Glutamatergic neuron (in vitro differentiated cells): Measurements from ENCODE around the gene TESMIN. TPM values are rescaled to one million over a fixed set of nuclear protein-coding genes. Genes with fewer than 3 reads are reported as not detected.

Experiments used
- DNase-seq: peaks from one replicate; pipeline ENCODE4 v3.0.0; 2022
- H3K27ac Mint-ChIP-seq: one replicate; pipeline ENCODE4 v1.8.0; 2020; ENCODE audit warnings: mild to moderate bottlenecking, mixed read lengths, inconsistent platforms; ENCODE audit not compliant: unreplicated experiment
- H3K27me3 Mint-ChIP-seq: one replicate; pipeline ENCODE4 v1.8.0; 2020; ENCODE audit warnings: mild to moderate bottlenecking, moderate library complexity, mixed read lengths, inconsistent platforms; ENCODE audit not compliant: unreplicated experiment
- H3K36me3 Mint-ChIP-seq: one replicate; pipeline ENCODE4 v1.8.0; 2020; ENCODE audit warnings: mild to moderate bottlenecking, mixed read lengths, inconsistent platforms; ENCODE audit not compliant: unreplicated experiment
- H3K4me1 Mint-ChIP-seq: one replicate; pipeline ENCODE4 v1.8.0; 2020; ENCODE audit warnings: mild to moderate bottlenecking, low read depth, mixed read lengths, inconsistent platforms; ENCODE audit not compliant: unreplicated experiment
- H3K4me3 Mint-ChIP-seq: one replicate; pipeline ENCODE4 v1.8.0; 2020; ENCODE audit warnings: mild to moderate bottlenecking, mixed read lengths, inconsistent platforms; ENCODE audit not compliant: unreplicated experiment
- H3K9me3 Mint-ChIP-seq: one replicate; pipeline ENCODE4 v1.8.0; 2020; ENCODE audit warnings: mild to moderate bottlenecking, moderate library complexity, mixed read lengths, inconsistent platforms; ENCODE audit not compliant: unreplicated experiment
- CTCF ChIP-seq: fragments of 200-600 bp; sonication (generic); IDR thresholded peaks from one replicate; pipeline ENCODE4 v1.5.0; 2021; ENCODE audit not compliant: partially characterized antibody, unreplicated experiment
- total RNA-seq: library from RNA; stranded (reverse); fragmentation: NEBNext Ultra II Directional; extraction: Animal tissue kit (Norgen Biotek cat#: 25700); gene quantifications from one replicate; pipeline ENCODE4 v1.2.1, GENCODE V29; 2021; ENCODE audit not compliant: unreplicated experiment

The TESMIN gene
- total RNA-seq, 1 donor from 2014 or later: 3.8 TPM

DNA sequence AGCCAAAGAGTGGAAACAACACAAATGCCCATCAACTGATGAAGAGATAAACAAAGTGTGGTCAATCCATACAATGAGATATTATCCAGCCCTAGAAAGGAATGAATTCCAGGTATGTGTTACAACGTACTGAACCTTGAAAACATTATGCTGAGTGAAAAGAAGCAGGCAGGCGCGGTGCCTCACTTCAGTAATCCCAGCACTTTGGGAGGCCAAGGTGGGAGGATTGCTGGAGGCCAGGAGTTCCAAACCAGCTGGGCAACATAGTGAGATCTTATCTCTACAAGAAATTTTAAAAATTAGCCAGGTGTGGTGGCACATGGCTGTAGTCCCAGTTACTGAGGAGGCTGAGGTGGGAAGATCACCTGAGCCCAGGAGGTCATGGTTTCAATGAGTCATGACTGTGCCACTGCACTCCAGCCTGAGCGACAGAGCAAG, 24.6 kb upstream of the TESMIN start:
- Mint-ChIP-seq H3K27me3 (no peaks in the 10 kb centered on the region), H3K9me3 (no peaks in the 10 kb centered on the region)
- no peak for DNase-seq

DNA sequence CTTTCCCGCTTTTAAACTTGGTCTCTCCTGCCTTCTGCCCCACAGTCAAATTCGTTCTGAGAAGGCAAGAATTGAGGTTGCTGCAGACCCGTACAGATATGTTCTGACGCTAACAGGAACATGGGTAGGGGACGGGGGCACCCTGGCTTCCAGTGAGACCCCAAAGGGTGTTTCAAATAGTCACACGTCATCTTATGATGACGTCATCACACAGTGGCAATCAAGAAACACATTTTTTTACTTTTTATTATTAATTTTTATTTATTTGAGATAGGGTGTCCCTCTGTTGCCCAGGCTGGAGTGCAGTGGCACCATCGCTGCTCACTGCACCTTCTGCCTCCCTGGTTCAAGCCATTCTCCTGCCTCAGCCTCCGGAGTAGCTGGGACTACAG, 22.9 kb upstream of the TESMIN start:
- no peaks in the 10 kb centered on the region for H3K9me3 Mint-ChIP-seq
- H3K27ac Mint-ChIP-seq: no peak overlapping the region
- no peak overlapping the region for H3K4me3 Mint-ChIP-seq
- no peak for DNase-seq
- no peaks in the 10 kb centered on the region for H3K27me3 Mint-ChIP-seq
- no peak for TF ChIP-seq CTCF
- H3K4me1 Mint-ChIP-seq: no peaks in the 10 kb centered on the region
- peaks cover 4% of the 10 kb centered on the region for H3K36me3 Mint-ChIP-seq

More for the DNA sequence above, 24.6 kb upstream of the TESMIN start:
- Mint-ChIP-seq H3K27ac (no peak overlapping the region), H3K4me3 (no peak overlapping the region), H3K4me1 (no peaks in the 10 kb centered on the region), H3K36me3 (peaks cover 4% of the 10 kb centered on the region)
- no peak for TF ChIP-seq CTCF

DNA sequence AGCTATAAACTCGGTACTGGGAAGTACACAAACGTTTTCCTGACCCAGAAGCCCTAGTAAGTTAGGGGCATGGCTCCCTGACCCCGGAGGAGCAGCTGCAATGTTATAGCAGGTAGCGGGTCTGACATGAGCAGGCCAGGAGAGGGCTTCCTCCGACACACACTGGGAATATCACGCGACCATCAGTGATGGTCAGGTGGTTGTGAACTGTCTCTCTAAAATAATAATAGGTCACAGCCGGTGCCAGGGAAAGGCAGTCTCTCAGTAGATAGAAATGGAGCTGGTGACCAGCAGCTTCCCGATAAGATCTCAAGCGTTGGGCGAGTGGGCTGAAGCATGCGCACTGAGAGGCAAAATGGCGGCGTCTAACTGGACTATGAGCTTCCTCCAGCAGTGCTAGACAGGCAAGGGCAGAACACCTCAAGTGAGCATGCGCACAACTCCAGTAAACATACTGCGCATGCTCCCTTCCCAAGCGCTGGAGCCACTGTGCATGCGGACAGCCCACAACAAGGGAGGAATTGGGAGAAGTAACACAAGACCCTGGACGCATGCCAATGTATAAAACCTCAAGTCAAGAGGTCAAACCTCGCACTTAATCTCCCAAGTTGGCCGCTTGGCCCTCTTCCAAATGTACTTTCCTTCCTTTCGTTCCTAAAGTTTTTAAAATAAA, 22.3 kb upstream of the TESMIN start:
- no peak for TF ChIP-seq CTCF
- H3K36me3 Mint-ChIP-seq: peaks cover 4% of the 10 kb centered on the region
- no peak overlapping the region for H3K4me3 Mint-ChIP-seq

DNA sequence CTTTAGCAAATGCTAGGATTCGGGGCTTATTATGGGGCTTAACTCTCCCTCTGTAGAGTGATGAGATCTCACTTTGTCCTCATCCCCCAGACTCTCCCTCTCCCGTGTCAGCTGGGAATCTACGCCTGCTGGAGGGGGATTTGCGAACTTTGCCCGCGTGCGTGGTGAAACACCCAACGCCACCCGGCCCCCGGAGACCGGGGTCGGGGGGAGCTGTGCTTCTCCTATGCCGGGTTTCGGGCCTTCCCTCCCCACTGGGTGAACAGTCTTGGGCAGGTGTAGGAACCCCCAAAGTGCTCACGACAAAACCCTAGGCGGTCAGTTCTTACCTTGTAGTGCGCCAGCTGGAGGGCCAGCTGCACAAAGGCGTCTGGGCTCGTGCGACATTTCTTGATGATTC, 21.6 kb upstream of the TESMIN start:
- DNase-seq: no peak
- H3K27ac Mint-ChIP-seq: no peak overlapping the region
- TF ChIP-seq CTCF: no peak
- no peak overlapping the region for H3K4me3 Mint-ChIP-seq
- H3K4me1 Mint-ChIP-seq: no peaks in the 10 kb centered on the region
- no peaks in the 10 kb centered on the region for H3K27me3 Mint-ChIP-seq
- H3K36me3 Mint-ChIP-seq: peaks cover 4% of the 10 kb centered on the region
- peaks cover 2% of the 10 kb centered on the region for H3K9me3 Mint-ChIP-seq

More for the DNA sequence above, 22.3 kb upstream of the TESMIN start:
- H3K27ac Mint-ChIP-seq: no peak overlapping the region
- peaks cover 2% of the 10 kb centered on the region for H3K9me3 Mint-ChIP-seq
- no peak for DNase-seq
- H3K4me1 Mint-ChIP-seq: no peaks in the 10 kb centered on the region
- no peaks in the 10 kb centered on the region for H3K27me3 Mint-ChIP-seq

- no peak for TF ChIP-seq CTCF
- Mint-ChIP-seq H3K4me3 (no peak overlapping the region), H3K36me3 (peaks cover 4% of the 10 kb centered on the region), H3K27ac (no peak overlapping the region), H3K27me3 (no peaks in the 10 kb centered on the region), H3K4me1 (no peaks in the 10 kb centered on the region), H3K9me3 (peaks cover 2% of the 10 kb centered on the region)
- no peak for DNase-seq
Measured at GRCh38 chr11:68770781-68771180, 19.5 kb upstream of the TESMIN start.
